Cardiac fibroblast (primary cell): ENCODE data around the gene CENPU.
"Not testable (repeated sequence)": the region's sequence is repeated elsewhere in the genome, so short reads cannot be mapped to it uniquely, and the experiment has no call there.

ENCODE experiments used
- DNase-seq, 2 donors: peaks; one replicate each; pipeline versions ENCODE4 v3.0.0 to v3.0.0-alpha.2; 2010; ENCODE audit warnings: low read depth in 2 of 2
- H3K4me3 ChIP-seq, 2 donors: replicated peaks in 1 of 2; 1 replicate in 1 of 2; 2 replicates in 1 of 2; pipeline ENCODE4 v1.5.1; 2011; ENCODE audit warnings: low read depth in 2 of 2, low read length in 2 of 2, mild to moderate bottlenecking in 2 of 2, moderate library complexity in 1 of 2
- CTCF ChIP-seq: IDR thresholded peaks from one replicate; pipeline ENCODE4 v1.5.1; 2011; ENCODE audit warnings: low read depth, mild to moderate bottlenecking, low read length, inconsistent platforms

Gene CENPU

GRCh38 chr4:184662236-184662635, 71.7 kb downstream of the CENPU start:
- TF ChIP-seq CTCF: no peak
- H3K4me3 ChIP-seq: no peak overlapping the region
- DNase-seq: no peak

DNA sequence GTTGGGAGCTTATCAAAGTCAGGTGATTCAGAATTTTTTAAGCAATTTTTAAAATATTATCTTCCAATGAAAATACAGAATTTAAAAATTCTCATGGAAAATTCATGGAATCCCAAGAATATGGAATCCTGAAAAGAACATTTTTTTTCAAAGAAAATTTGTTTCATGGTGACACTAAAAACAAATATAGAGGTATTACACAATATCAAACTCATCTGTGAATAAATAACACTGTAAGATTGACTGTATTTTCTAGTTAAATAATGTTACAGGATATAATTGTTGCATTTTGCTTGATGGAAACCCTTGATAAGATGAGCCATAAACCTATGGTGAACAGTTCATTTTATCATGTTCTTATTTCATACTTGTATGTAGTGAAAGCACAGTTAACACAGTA, 72.9 kb downstream of the CENPU start:
- no peak overlapping the region for H3K4me3 ChIP-seq
- no peak for DNase-seq

DNA sequence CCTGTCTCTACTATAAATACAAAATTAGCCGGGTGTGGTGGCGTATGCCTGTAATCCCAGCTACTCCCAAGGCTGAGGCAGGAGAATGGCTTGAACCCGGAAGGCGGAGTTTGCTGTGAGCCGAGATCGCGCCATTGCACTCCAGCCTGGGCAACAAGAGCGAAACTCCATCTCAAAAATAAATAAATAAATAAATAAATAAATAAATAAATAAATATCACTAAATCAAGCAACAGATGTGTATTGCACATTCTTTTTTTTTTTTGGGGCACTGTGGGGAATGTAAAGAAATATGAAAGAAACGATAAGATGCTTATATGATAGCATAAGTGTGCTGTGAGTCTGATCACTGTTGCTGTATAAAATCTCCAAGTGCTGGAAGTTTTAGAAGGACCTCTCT, 76.1 kb downstream of the CENPU start:
- not testable (repeated sequence) for H3K4me3 ChIP-seq, DNase-seq

More for the DNA sequence above, 72.9 kb downstream of the CENPU start:
- TF ChIP-seq CTCF: no peak

GRCh38 chr4:184657144-184657543, 76.8 kb downstream of the CENPU start:
- TF ChIP-seq CTCF: no peak
- no peak overlapping the region for H3K4me3 ChIP-seq
- no peak for DNase-seq

GRCh38 chr4:184655889-184656869, 77.7 kb downstream of the CENPU start:
- H3K4me3 ChIP-seq: no peak overlapping the region
- no peak for TF ChIP-seq CTCF
- DNase-seq: peak in 1 of 2 donors; percentile 21

DNA sequence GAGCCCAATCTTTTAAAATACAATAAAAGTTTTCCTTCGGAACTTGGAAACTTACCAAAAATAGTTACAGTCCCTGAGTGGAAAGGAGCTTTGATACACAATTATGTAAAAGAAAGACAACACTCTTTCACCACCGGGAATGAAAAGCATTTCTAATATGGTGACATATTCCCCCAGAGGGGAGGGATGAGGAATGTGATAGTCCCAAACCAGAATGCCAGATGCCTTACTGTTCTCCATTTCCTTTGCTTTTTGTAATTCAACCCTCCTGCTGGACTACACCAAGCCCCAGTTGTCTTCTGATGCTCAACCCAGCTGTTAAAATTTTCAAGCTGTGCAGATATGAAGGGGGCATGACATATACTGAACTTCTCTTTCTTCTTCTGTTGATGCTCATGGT, 80.2 kb downstream of the CENPU start:
- no peak for TF ChIP-seq CTCF
- peak in 1 of 2 donors; percentile 47 for DNase-seq
- H3K4me3 ChIP-seq: no peak overlapping the region

DNA sequence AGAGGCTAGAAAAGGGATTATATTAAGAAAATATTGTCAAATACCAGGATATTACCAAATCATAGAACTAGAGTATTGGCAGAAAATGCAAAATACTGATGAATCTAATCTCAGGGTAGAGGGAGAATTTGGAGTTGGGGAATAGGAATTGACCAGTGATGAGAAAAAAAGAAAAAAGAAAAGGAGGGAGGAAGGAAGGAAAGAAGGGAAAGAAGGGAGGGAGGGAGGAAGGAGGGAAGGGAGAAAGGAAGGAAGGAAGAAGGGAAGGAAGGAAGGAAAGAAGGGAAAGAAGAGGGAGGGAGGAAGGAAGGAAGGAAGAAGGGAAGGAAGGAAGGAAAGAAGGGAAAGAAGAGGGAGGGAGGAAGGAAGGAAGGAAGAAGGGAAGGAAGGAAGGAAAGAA, 81.2 kb downstream of the CENPU start:
- H3K4me3 ChIP-seq, DNase-seq: not testable (repeated sequence)

DNA sequence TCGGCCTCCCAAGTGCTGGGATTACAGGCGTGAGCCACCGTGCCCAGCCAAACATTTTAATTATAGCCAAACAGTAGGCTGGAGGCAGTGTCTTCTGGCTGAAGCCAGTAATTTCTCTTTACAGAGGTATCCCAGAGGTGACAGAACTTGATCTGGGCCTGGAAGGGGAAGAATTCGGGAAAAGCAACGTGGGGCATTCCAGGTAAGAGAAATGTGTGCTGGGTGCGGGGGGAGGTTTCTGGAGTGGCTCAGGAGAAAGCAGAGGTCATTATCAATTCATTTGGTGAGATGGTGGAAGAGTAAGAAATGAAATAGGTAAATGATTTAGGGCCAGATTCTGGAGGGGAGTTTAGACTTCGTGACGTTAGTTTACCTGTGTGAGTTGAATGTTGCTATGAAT, 82.0 kb downstream of the CENPU start:
- H3K4me3 ChIP-seq: no peak overlapping the region
- DNase-seq: no peak
- no peak for TF ChIP-seq CTCF
